A549 (cell line): ENCODE data around the gene ZSCAN12.
"Not testable (repeated sequence)": the region's sequence is repeated elsewhere in the genome, so short reads cannot be mapped to it uniquely, and the experiment has no call there.

Experiments
- CTCF ChIP-seq: fragments of >200 bp; sonication (Bioruptor Twin); formaldehyde crosslinking; IDR thresholded peaks from 3 replicates; pipeline ENCODE4 v1.5.1; 2016
- FOSL2 ChIP-seq, 2 experiments: fragments of 450-650 bp in 1 of 2; fragments of >200 bp in 1 of 2; sonication (Bioruptor Twin) in 1 of 2; formaldehyde crosslinking; IDR thresholded peaks; 2 replicates each; pipeline versions ENCODE4 v1.5.0 to v1.6.1; 2016 to 2020; ENCODE audit warnings: mild to moderate bottlenecking in 1 of 2, moderate library complexity in 1 of 2
- NFE2L2 ChIP-seq: fragments of 150-350 bp; conservative IDR thresholded peaks from 2 replicates; pipeline ENCODE4 v1.6.1; 2014; ENCODE audit warnings: low read length
- PHF8 ChIP-seq: fragments of 200-600 bp; sonication (generic); IDR thresholded peaks from 2 replicates; pipeline ENCODE4 v1.6.1; 2016; ENCODE audit warnings: low read depth, mild to moderate bottlenecking, antibody characterized with exemption, moderate library complexity, borderline replicate concordance
- POLR2A ChIP-seq: IDR thresholded peaks from 2 replicates; pipeline ENCODE4 v1.6.1; 2012; ENCODE audit warnings: mild to moderate bottlenecking, low read length
- RAD21 ChIP-seq, 2 experiments: fragments of >200 bp in 1 of 2; sonication (Bioruptor Twin) in 1 of 2; formaldehyde crosslinking in 1 of 2; IDR thresholded peaks in 1 of 2; conservative IDR thresholded peaks in 1 of 2; 2 replicates in 1 of 2; 3 replicates in 1 of 2; pipeline ENCODE4 v1.6.1; 2012 to 2018; ENCODE audit warnings: inconsistent platforms in 1 of 2
- RCOR1 ChIP-seq: fragments of 150-350 bp; IDR thresholded peaks from 2 replicates; pipeline ENCODE4 v1.6.1; 2014; ENCODE audit warnings: antibody characterized with exemption, low read length, low read depth
- REST ChIP-seq: fragments of 200-600 bp; sonication (generic); IDR thresholded peaks from 2 replicates; pipeline ENCODE4 v1.6.1; 2016; ENCODE audit warnings: antibody characterized with exemption, mild to moderate bottlenecking, moderate library complexity
- RFX5 ChIP-seq: fragments of 450-650 bp; IDR thresholded peaks from 2 replicates; pipeline ENCODE4 v1.7.1; 2014; ENCODE audit warnings: antibody characterized with exemption, mild to moderate bottlenecking, moderate library complexity
- SMC3 ChIP-seq: fragments of >200 bp; sonication (Bioruptor Twin); formaldehyde crosslinking; IDR thresholded peaks from 3 replicates; pipeline ENCODE4 v1.6.1; 2018; ENCODE audit warnings: inconsistent platforms
- ZFP36 ChIP-seq: fragments of 450-650 bp; IDR thresholded peaks from 2 replicates; pipeline ENCODE4 v1.6.1; 2014; ENCODE audit warnings: borderline replicate concordance; ENCODE audit not compliant: partially characterized antibody
- TF ChIP-seq, protein P1 (sequence below): IDR thresholded peaks from 2 replicates; pipeline ENCODE4 v1.6.1; 2012
- TF ChIP-seq, protein P2 (sequence below): fragments of 150-350 bp; IDR thresholded peaks from 2 replicates; pipeline ENCODE4 v1.6.1; 2014; ENCODE audit warnings: low read depth, mild to moderate bottlenecking, low read length

DNA sequence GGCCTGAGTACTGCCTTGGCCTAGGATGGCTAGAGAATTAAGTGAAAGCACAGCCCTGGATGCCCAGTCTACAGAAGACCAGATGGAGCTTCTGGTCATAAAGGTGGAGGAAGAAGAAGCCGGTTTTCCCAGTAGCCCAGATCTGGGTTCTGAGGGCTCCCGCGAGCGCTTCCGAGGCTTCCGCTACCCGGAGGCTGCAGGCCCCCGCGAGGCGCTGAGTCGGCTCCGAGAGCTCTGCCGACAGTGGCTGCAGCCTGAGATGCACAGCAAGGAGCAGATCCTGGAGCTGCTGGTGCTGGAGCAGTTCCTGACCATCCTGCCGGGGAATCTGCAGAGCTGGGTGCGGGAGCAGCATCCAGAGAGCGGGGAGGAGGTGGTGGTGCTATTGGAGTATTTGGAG is 40.0 kb downstream of the ZSCAN12 start:
- not testable (repeated sequence) for TF ChIP-seq RCOR1; FOSL2 (IDR thresholded peaks at IDR 0.05); FOSL2 (CRISPR knock-in tag; IDR thresholded peaks at IDR 0.05); NFE2L2; RAD21 (conservative IDR thresholded peaks at IDR 0.05 in 1 of 2, IDR thresholded peaks at IDR 0.05 in 1 of 2); CTCF; REST; RFX5; SMC3; ZFP36; POLR2A; PHF8
- TF ChIP-seq, protein P1, sequence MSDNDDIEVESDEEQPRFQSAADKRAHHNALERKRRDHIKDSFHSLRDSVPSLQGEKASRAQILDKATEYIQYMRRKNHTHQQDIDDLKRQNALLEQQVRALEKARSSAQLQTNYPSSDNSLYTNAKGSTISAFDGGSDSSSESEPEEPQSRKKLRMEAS, result not testable (repeated sequence)
- TF ChIP-seq, protein P2, sequence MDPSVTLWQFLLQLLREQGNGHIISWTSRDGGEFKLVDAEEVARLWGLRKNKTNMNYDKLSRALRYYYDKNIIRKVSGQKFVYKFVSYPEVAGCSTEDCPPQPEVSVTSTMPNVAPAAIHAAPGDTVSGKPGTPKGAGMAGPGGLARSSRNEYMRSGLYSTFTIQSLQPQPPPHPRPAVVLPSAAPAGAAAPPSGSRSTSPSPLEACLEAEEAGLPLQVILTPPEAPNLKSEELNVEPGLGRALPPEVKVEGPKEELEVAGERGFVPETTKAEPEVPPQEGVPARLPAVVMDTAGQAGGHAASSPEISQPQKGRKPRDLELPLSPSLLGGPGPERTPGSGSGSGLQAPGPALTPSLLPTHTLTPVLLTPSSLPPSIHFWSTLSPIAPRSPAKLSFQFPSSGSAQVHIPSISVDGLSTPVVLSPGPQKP, result not testable (repeated sequence)
